ENCODE data around the gene PDE4D.

DNA sequence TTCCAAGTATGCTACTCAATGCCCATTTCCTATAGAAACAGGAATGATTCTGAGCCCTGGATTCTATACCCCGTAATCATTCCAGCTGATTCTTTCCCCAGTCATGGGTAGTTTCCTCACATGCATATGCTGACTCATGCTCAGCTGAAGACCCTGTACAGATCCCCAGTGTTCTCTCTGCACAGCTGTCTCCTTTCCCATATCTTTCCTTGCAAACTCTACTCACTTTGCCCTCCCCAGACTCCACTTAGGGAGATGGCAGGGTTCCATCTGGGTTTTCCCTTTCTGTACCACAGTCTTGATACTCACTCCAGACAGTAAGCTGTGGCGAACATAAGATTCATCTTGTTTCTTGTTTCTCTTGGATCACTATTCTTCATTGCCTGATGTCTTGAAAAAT is 953.1 kb downstream of the PDE4D start:
- TF ChIP-seq ZNF384 (IDR thresholded peaks at IDR 0.05) = no peak
- no peak for TF ChIP-seq BHLHE40 (IDR thresholded peaks at IDR 0.05; ENCODE audit: borderline replicate concordance)
- no peak for TF ChIP-seq FOXK2 (IDR thresholded peaks at IDR 0.05)
- no peak for TF ChIP-seq SP1 (IDR thresholded peaks at IDR 0.05)
- TF ChIP-seq CTBP1 (IDR thresholded peaks at IDR 0.05; ENCODE audit: borderline replicate concordance) = no peak

All from HEK293T (cell line).